ENCODE results near the gene RSPO1.

DNA sequence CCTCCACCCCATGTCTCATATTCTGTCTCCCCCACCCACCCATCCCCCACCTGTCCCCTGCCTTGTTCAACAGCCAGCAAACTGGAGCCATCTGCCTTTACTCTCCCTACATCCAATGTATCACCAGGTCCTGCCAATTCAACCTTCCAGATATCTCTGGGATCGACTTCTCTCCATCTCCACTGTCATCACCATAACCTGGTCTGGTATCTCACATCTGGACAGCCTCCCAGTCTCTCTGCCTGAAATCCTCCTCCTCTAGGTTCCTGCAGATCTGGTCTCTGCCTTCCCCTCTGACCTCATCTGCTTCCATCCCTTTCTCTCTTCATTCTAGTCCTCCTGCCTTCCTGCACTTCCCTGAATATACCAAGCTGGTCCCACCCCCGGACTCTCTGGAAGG is 35.4 kb upstream of the RSPO1 start:
- TF ChIP-seq, protein P1, sequence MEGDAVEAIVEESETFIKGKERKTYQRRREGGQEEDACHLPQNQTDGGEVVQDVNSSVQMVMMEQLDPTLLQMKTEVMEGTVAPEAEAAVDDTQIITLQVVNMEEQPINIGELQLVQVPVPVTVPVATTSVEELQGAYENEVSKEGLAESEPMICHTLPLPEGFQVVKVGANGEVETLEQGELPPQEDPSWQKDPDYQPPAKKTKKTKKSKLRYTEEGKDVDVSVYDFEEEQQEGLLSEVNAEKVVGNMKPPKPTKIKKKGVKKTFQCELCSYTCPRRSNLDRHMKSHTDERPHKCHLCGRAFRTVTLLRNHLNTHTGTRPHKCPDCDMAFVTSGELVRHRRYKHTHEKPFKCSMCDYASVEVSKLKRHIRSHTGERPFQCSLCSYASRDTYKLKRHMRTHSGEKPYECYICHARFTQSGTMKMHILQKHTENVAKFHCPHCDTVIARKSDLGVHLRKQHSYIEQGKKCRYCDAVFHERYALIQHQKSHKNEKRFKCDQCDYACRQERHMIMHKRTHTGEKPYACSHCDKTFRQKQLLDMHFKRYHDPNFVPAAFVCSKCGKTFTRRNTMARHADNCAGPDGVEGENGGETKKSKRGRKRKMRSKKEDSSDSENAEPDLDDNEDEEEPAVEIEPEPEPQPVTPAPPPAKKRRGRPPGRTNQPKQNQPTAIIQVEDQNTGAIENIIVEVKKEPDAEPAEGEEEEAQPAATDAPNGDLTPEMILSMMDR (conservative IDR thresholded peaks at IDR 0.05; ENCODE audit: low read depth, low read length): no peak
- TF ChIP-seq EZH2 (IDR thresholded peaks at IDR 0.05; ENCODE audit: borderline replicate concordance, low read depth, low read length, poor library complexity, severe bottlenecking): no peak

All from A673 (cell line).